GM19025 (cell line): ENCODE data around the gene PCSK6.
A peak's percentile ranks its signal among the peaks of the same experiment; 100 is the strongest.

Experiments used
- ATAC-seq: cut with Tn5 transposase; IDR thresholded peaks from one replicate; pipeline ENCODE4 v1.9.1; 2021; ENCODE audit warnings: mild to moderate bottlenecking, low read depth, moderate library complexity; ENCODE audit not compliant: unreplicated experiment

Gene PCSK6

DNA sequence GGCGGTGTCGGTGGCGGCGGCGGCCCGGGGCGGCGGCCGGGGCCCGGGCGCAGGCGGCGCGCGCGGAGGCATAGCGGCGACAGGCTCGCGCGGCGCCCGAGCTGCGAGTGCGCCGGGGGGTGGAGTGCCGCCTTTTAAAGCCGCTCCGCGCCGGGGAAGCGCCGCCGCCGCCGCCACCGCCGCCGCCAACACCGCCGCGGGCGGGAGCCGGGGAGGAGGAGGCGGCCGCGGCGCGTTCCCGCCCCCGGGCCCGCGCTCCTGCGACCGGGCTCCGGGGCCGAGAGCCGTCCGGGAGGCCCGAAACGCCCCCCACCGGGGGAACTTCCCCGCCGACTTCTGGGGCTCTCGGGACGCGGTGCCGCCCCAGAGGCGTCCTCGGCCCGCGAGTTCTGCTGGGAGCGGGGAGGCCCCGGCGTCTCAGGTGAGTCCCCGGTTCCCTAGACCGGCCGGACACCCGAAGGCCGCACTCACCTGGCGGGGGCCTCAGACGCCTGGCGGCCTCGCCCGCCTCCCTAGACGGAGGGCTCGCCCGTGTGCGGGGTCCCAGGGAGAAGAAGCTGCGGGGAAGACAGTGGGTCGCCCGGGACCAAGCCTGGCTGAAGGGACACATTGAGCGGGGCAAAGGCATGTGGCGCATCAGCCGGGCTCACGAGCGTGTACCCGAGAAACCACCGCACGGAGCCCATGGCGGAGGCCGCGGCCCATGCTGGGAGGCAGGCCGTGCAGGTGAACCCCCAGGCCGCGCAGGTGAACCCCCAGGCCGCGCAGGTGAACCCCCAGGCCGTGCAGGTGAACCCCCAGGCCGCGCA is at the start of gene PCSK6:
Gene PCSK6 (minus strand): TSS at position 109 of the 809 bp plus-strand sequence. CDS start 37 bp downstream, at position 72.
- no peak for ATAC-seq

DNA sequence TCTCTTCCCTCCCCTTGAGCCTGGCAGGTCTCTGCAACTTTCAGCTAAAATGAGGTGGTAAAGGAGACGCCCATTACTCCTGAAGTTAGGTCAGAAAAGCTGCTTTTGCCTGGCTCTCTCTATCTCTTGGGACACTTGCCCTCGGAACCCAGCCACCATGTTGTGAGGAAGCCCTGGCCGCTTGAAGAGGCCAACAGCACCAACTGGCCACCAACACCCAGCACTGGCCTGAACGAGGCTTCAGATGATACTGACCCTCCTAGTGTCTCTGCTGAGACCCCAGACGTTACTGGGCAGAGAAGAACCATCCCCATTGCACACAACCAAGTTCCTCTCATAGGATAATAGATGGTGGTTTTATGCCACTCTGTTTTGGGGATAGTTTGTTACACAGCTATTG is 49.5 kb upstream of the PCSK6 start:
- ATAC-seq, result no peak

- no peak for ATAC-seq
Measured at GRCh38 chr15:101538177-101538576, 48.7 kb upstream of the PCSK6 start.

GRCh38 chr15:101537483-101538080 is 48.1 kb upstream of the PCSK6 start:
- no peak for ATAC-seq

- ATAC-seq, result no peak
Measured at GRCh38 chr15:101536875-101537405, 47.4 kb upstream of the PCSK6 start.

DNA sequence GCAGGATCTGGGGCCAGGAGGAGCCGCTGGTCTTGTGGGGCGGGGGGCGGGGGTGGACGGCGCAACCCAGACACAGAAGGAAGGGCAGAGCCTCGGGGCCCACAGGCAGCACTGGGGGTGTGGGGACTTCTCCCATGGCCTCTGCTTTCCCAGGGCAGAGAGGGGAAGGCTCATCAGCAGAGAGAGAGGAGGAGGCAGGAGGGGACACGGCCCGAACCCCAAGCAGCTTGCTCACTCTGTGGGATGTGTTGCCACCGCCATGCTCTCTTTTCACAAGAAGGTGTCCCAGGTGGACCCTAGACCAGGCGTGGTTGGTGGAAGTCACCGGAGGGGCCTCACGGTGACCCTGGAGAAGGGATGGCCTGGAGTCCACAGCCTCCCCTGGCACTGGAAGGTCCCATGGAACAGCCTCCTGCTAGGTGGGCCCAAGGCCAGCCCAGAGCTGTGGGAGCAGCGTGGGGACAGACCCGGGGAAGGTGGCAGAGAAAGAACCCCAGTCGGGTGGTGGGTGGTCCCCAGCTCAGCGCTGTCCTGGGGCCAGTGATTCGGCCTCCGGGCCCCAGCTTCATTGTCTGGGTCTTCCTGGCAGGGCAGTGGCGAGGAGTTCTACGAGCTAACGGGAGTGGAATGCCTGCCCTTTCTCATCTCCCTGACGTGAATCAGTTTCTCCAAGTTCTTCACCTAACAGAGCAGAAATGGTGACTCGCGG is 46.8 kb upstream of the PCSK6 start:
- no peak for ATAC-seq

GRCh38 chr15:101535170-101535902 is 45.8 kb upstream of the PCSK6 start:
- ATAC-seq, result no peak

DNA sequence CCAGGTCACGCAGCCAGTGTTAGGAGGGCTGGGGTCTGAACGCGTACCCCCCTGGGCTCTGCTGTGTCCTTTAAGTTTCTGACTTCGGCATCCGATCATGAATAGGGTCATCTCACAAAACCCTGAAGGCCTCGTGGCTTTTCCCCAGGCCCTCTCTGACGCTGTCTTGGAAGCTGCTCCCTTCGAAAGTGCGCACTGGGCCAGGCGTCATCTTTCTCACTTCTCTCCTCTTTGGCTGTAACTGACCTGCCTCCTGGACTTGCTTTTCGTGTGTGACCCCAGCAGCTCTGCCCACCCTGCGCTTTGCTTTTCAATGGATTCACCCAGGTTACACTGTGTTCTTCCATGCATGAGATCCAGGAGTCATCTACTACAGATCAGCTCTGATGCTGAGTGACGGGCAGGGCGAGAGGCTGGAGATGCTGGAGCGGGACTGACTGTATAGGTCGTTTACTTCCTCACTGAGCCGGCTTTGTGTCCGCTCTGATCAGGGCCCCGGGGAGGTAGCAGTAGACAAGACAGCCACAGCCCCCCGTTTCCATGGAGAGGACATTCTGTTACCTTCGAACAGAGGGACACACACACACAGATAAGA is 45.0 kb upstream of the PCSK6 start:
- ATAC-seq, result no peak

GRCh38 chr15:101533371-101534140 is 44.0 kb upstream of the PCSK6 start:
- no peak for ATAC-seq

DNA sequence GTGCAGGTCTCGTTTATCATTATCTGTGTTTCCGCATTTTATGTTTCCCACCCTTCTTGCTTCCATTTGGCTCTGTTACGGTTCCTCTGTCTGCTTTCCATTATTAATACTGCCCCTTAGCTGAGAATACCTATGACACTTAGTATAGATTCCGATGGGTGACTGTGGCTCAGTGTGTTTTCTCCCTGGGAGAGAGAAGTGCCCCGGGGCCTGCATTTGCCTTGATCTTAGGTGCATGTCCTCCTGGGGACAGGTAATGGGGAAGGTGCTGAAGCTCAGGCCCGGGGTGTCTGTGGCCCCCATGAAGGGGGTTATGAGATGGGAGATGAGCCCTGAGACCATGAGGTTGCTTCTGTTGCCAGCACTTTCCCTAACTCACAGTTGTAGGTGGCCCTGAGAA is 43.4 kb upstream of the PCSK6 start:
- no peak for ATAC-seq

- no peak for ATAC-seq
Measured at GRCh38 chr15:101531170-101531569, 41.7 kb upstream of the PCSK6 start.

DNA sequence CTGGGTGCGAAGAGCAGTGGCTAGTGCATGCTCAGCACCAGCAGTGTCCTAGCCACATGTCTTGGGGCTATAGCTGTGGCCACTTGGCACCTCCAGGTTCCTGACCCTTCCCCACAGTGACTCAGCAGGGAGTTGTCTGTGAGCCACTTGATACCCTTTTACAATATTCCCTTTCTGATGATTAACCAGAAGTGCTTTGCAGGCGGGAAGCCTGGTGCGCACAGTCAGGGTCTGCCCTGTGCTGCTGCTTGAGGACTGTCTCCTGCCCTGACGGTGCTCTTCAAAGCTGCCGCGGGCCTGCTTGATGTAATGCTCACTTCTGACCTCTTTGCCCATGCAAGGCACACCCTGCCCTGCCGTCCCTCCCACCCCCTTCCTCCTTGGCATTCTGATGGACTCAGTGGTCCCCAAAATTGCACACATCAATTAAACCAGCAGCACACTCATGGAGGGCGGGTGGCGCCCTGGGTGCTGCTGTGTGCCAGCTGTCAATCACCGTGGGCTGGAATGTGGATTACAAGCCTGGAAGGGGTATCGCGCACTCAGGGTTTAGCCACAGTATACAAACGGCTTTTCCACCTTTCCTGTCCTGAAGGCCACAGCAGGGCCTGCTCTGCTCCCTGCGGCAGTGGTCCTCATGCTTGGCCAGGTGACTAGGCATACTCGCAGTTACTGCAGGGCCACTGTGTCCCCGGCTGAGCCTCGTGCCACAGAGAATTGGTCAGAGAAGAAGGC is 40.9 kb upstream of the PCSK6 start:
- ATAC-seq, result no peak

DNA sequence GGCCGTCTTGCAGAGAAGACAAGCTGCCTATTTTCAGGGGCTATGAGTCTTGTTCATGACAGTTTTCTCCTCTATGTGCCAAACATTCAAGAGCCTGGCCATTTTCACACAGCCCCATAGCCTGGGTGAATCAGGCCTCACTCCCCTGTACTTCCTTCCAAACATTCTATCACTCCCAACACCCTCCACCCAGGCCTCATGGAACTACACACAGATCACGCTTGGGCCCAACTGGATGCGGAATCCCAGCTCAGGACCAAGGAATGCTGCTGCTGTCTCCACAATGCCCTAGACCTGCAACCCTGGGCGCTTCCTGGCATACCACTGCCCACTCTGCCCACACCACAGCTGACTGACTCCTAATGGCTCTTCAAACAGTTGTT is 39.4 kb upstream of the PCSK6 start:
- no peak for ATAC-seq

DNA sequence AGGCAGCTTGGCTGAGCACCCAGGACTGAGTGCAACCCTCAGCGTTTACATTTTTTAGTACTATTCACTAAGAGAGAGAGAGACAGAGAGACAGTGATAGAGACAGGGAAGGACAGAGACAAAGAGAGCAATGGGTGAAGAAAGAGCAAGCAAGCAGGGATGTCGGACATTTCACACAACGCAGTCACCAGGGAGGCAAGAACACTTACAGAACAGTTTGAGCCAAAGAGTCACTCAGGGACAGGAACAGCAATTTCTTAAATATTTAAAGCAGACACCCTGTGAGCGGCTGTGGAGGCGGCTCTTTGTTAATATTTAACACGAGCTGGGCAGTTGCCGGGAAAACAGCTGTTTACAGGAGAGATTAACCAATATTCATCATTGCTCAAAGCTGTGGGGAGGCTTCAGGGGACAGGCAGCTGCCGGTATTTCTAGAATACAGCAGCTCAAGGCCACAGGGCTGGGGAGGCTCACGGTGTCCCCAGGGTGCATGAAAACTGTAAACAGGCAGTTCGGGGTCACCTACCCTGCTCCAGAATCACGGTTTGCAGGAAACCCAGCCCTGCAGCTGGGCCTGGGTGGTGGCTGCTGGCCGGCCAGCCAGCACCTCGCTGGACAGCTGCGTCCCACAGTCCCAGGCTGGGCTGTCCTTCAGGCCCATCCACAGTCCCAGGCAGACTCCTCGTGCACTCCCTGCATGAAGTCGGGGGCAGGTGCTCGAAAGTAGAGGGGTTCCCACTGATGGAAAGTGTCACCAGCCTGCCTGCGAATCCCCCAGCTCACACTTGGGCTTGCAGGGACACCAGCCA is 38.8 kb upstream of the PCSK6 start:
- peak; percentile 71 for ATAC-seq

GRCh38 chr15:101526890-101527289 is 37.4 kb upstream of the PCSK6 start:
- ATAC-seq, result no peak

- ATAC-seq, result no peak
Measured at GRCh38 chr15:101526442-101526841, 36.9 kb upstream of the PCSK6 start.

- ATAC-seq, result no peak
Measured at GRCh38 chr15:101526021-101526420, 36.5 kb upstream of the PCSK6 start.

GRCh38 chr15:101525087-101525669 is 35.7 kb upstream of the PCSK6 start:
- no peak for ATAC-seq
